NCI-H2171 treated with DMSO at 0.1 percent for 48 hours (cell line): ENCODE data around the gene CCL25.

Experiments used
- DNase-seq: peaks from one replicate; lab custom pipeline; 2025; lab: John Stamatoyannopoulos, UW

CCL25 gene

GRCh38 chr19:8045872-8046568 lies 6.5 kb upstream of the CCL25 start:
- no peak for DNase-seq

- no peak for DNase-seq
Measured at GRCh38 chr19:8046569-8047165, 5.9 kb upstream of the CCL25 start.

DNA sequence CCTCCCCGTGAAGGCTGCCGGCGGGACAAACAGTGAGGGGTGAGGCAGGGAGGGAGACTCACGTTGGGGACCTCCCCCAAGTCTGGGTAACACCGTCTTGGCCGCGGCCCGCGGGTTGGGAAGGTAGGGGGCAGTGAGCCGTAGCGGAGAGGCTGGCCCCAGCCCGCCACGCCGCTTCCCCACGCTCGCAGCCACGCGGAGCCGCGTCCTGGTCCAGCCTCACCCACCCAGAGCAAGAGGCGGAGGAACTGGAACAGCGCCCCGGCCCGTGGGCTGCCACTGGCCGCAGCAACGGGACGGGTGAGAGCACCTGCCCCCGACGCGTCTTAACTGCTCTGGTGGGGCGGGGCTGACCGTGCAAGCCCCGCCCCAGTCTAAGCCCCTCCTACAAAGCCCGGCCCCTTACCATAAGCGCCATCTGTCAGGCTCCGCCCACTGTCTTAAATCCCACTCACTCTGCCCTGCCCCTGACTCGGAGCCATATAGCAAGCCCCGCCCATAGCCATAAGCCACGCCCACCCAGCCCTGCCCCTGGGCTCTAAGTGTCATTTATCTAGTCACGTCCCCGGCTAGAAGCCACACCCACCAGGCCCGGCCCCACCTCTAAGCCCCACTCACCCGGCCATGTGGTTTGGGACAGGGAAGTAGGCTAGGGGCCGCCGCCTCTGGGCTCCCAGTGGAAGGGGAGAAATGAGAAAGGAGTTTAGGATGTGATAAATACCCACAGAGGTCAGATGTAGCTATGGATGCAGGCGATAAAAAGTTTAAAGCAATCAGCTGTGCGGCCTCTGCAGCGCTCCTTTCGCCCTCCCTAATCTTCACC lies 2.1 kb upstream of the CCL25 start:
- peak; percentile 87 for DNase-seq

GRCh38 chr19:8054169-8054568 lies 1.6 kb downstream of the CCL25 start:
- DNase-seq: no peak

- no peak for DNase-seq
Measured at GRCh38 chr19:8056533-8056932, 4.0 kb downstream of the CCL25 start.

DNA sequence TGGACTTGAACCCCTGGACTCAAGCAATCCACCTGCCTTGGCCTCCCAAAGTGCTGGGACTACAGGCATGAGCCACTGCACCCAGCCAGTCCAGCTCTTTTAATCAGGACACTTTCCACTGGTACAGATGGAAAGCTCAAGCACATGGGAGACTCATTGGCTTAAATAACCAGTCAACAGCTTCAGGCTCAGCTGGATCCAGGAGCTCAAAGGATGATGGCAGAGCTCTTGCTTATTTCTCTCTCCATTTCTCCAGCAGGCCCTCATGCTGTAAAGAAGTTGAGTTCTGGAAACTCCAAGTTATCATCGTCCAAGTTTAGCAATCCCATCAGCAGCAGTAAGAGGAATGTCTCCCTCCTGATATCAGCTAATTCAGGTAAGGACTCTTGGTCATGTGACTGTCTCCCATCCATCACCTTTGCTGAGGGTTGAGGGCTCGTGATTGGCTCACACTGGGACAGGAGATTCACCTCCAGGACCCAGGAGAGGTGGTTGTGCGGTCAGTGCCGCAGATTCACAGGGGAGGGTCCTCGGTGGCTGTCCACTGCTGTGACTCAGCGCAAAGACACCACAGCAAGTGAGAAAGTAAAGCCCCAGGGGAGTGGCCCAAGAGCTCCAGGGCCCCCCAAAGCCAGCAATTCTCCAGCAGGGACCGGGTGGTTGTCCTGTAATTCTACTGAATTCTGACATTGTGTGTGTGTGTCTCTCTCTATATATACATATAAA lies 5.1 kb downstream of the CCL25 start:
- no peak for DNase-seq

GRCh38 chr19:8064911-8065874 lies 12.6 kb downstream of the CCL25 start:
- no peak for DNase-seq

DNA sequence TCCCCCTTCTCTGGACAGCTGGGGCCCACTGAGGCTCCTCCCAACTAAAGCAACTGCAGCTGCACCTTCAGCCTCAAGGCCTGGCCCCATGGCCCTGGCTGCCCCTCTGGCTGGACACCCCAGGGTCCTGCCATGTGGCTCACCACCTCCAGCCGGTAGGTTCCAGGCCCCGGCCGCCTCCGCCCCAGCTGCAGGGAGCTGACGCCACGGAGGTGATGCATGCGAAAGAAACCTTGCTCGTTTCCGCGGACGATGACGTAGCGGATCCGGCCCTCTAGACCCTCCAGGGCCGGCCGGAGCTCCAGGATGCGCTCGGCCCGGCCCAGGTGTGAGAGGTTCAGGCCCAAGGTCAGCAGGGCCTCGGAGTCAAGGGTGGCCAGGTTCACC lies 13.3 kb downstream of the CCL25 start:
- DNase-seq: no peak

DNA sequence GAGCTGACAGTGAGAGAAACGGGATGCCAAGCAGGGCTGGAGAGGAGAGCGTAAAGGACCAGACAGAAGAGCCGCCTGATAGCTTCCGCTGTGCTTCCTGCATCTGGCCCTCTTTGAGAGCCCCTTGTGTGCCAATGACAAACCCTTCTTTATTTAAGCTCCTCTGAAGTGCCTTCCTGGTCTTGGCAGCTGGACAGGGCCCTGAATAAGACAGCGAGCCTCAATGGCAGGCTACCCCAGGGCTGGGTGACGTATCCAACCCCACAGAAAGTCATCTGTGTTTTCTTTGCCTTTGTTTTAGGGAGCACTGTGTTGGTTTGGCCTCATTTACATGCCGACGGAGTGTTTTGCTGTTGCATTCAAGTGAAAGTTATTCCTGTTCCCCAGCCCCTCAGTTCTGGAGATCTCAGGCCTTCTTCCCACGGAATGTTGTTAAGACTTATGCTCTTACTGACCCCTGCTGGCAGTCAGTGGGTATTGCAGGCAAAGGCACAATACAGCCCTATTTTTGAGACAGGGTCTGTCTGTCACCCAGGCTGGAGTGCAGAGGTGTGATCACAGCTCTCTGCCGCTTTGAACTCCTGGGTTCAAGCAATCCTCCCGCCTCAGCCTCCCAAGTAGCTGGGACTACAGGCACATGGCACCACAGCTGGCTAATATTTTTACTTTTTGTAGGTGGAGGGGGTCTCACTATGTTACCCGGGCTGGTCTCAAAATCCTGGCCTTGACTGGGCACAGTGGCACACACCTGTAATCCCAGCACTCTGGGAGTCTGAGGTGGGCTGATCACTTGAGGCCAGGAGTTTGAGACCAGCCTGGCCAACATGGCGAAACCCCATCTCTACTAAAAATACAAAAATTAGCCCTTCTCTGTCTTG lies 16.8 kb downstream of the CCL25 start:
- no peak for DNase-seq

GRCh38 chr19:8071912-8072311 lies 19.4 kb downstream of the CCL25 start:
- no peak for DNase-seq

DNA sequence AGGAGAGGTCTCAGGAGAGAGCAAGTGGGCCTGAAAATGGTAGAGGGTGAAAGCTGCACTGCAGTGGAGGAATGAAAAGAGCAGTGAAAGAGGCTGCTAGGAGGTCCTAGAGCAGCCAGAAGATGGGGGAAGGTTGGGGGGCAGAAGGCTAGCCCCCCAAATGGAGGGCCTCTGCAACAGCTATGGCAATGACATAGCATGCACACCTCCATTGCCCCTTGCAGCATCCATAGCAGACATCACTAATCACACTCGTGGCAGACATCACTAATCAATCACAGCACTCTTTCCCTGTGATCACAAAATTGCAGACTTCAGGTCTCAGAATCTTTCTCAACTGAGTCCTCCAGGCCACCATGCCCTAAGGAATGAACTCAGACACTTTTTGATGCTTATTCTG lies 21.9 kb downstream of the CCL25 start:
- DNase-seq: no peak

GRCh38 chr19:8075158-8076074 lies 22.9 kb downstream of the CCL25 start:
- DNase-seq: no peak

DNA sequence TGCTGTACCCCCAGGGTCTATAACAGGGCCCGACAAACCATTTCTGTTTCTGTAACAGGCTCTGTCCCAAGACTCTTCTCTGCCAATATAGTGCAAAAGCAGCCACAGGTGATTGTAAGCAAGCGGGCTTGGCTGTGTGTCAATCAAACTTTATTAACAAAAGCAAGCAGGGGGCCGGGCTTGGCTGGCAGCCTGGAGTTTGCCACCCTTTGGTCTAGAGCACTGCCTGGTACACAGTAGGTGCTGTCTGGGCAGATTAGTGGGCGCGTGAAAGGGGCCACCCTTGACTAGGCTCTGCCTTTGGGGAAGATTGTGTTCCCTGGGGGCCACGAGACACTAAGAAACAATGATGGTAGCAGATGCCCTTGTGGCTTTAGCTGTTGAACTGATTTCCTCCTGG lies 27.4 kb downstream of the CCL25 start:
- DNase-seq: peak; percentile 60

DNA sequence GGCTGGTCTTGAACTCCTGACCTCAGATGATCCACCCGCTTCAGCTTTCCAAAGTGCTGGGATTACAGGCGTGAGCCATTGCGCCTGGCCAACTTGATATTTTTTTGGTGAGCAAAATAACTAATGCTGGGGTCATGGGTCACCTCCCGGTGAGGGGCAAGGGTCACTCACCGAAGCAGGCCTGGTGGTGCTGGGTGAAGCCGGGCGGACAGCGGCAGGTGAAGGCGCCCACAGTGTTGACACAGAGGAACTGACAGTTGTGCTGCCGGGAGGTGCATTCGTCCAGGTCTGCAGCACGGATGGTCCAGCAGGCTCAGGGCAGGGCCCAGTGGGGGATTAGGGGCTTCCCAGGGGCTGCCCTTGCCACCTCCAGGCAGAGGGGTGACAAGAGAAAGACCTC lies 28.3 kb downstream of the CCL25 start:
- DNase-seq: no peak

- DNase-seq: peak; percentile 7
Measured at GRCh38 chr19:8081569-8082550, 29.3 kb downstream of the CCL25 start.

DNA sequence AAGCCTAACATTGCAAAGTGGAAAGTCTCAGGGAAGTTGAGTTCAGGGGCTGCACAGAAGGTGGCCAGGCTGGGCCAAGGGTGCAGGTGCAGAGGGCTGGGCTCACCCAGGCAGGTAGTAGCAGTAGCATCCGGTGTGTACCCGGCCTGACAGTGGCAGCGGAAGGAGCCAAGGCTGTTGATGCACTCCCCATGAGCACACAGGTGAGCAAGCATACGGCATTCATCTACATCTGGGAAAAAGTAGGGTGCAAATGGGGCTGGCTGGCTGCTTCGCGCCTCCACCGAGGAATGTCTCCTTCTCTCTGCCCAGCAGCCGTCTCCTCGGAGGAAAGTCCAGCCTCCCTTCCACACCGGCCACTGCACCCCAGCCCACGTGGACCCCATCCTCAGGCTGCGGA lies 30.6 kb downstream of the CCL25 start:
- no peak for DNase-seq

DNA sequence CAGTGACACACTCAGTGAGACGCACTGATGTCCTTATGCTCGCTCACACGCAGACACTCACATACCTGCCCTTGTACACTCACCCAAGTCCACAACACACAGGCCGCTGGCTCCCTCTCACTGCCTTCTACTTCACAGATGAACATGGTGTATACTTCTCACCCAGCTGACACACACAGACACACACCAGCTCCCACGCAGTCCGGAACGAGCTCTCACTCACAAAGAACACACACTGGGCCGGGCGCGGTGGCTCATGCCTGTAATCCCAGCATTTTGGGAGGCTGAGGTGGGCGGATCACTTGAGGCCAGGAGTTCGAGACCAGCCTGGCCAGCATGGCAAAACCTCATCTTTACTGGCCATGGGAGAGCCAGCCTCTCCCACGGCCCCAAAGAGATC lies 31.6 kb downstream of the CCL25 start:
- DNase-seq: no peak
